Measurements from ENCODE around the gene DNAH1.

- TF ChIP-seq CTCF (IDR thresholded peaks at IDR 0.05 in 4 of 5, conservative IDR thresholded peaks at IDR 0.05 in 1 of 5), result no peak
- no peak for TF ChIP-seq POLR2A (IDR thresholded peaks at IDR 0.05)
Observed at GRCh38 chr3:52327486-52328290, 11.6 kb downstream of the DNAH1 start.
